OCI-LY7 (cell line): ENCODE data around the gene HTATSF1.

Experiments used
- CTCF ChIP-seq: fragments of 200-600 bp; sonication (generic); conservative IDR thresholded peaks from 2 replicates; pipeline ENCODE4 v1.5.1; 2014; ENCODE audit warnings: mild to moderate bottlenecking, antibody characterized with exemption, low read length, moderate library complexity, mixed read lengths
- EZH2phosphoT487 ChIP-seq: fragments of 200-600 bp; sonication (generic); IDR thresholded peaks from 2 replicates; pipeline ENCODE4 v1.6.1; 2018; ENCODE audit warnings: low read depth, borderline replicate concordance, mild to moderate bottlenecking, mixed run types, antibody characterized with exemption, low read length, moderate library complexity, mixed read lengths

GRCh38 chrX:136468391-136469103 is 28.8 kb upstream of the HTATSF1 start:
- TF ChIP-seq CTCF (no peak), EZH2phosphoT487 (no peak)
